Lung (tissue), 12 donors: Measurements from ENCODE around the gene OSBPL2. TPM values are rescaled to one million over a fixed set of nuclear protein-coding genes. Genes with fewer than 3 reads are reported as not detected.

ENCODE experiments used
- ATAC-seq: fragments of 200-7000 bp; cut with Tn5 transposase; one replicate; pipeline ENCODE4 v1.9.1; 2020; ENCODE audit warnings: moderate number of reproducible peaks; ENCODE audit not compliant: insufficient read depth, low FRiP score
- DNase-seq, 3 donors: peaks; one replicate each; pipeline ENCODE4 v3.0.0-alpha.2; 2013 to 2017
- H3K27ac ChIP-seq, 2 donors: one replicate each; pipeline ENCODE4 v1.5.1; 2013; ENCODE audit warnings: mild to moderate bottlenecking in 2 of 2, moderate library complexity in 2 of 2, control low read depth in 1 of 2, inconsistent platforms in 1 of 2, low read depth in 1 of 2, low read length in 1 of 2
- H3K27me3 ChIP-seq, 3 donors: one replicate each; pipeline ENCODE4 v1.5.1; 2013; ENCODE audit warnings: low read length in 2 of 3; ENCODE audit not compliant: control insufficient read depth in 3 of 3, insufficient read depth in 3 of 3
- H3K36me3 ChIP-seq, 4 donors: one replicate each; pipeline ENCODE4 v1.5.1; 2013; ENCODE audit warnings: low read length in 4 of 4, mild to moderate bottlenecking in 1 of 4, moderate library complexity in 1 of 4; ENCODE audit not compliant: control insufficient read depth in 4 of 4, insufficient read depth in 4 of 4
- H3K4me1 ChIP-seq, 5 donors: one replicate each; pipeline ENCODE4 v1.5.1; 2013; ENCODE audit warnings: low read length in 5 of 5, mild to moderate bottlenecking in 2 of 5, moderate library complexity in 1 of 5; ENCODE audit not compliant: control insufficient read depth in 5 of 5, insufficient read depth in 5 of 5
- H3K4me3 ChIP-seq: one replicate; pipeline ENCODE4 v1.5.1; 2013; ENCODE audit warnings: mild to moderate bottlenecking, control low read depth, moderate library complexity
- H3K9ac ChIP-seq, 2 donors: one replicate each; pipeline ENCODE4 v1.5.1; 2013; ENCODE audit warnings: low read length in 2 of 2, control low read depth in 1 of 2; ENCODE audit not compliant: insufficient read depth in 1 of 2
- H3K9me3 ChIP-seq, 4 donors: one replicate each; pipeline ENCODE4 v1.5.1; 2013; ENCODE audit warnings: low read length in 3 of 4, mild to moderate bottlenecking in 1 of 4, moderate library complexity in 1 of 4; ENCODE audit not compliant: control insufficient read depth in 4 of 4, insufficient read depth in 3 of 4
- WGBS, 2 donors: extraction: QIAGEN DNeasy Blood & Tissue Kit; methylation state at CpG; one replicate each; pipeline ENCODE4 v1.1.7; 2013; 5-methylcytosine and 5-hydroxymethylcytosine counted together
- polyA plus RNA-seq, 2 donors: library from polyadenylated mRNA; stranded (reverse); fragments of 200-250 nt; gene quantifications; one replicate each; pipeline ENCODE4 v1.2.1, GENCODE V29; 2013
- total RNA-seq, 2 donors: library from RNA; depleted of rRNA in 1 of 2; stranded (reverse); fragments of >200 nt in 1 of 2; gene quantifications; one replicate each; pipeline ENCODE4 v1.2.1, GENCODE V29; 2014 to 2021
- TF ChIP-seq, protein P1 (sequence below): IDR thresholded peaks from 2 replicates; pipeline ENCODE4 v1.5.1; 2012; ENCODE audit warnings: mild to moderate bottlenecking; ENCODE audit errors: control extremely low read depth, extremely low read depth
- donor health status: control.
- donor health status: control.
- donor health status: Bipolar disorder and iron deficiency.
- donor health status: healthy.
- donor health status: DM: yes; HTN: yes; CAD: no.

Gene OSBPL2
- total and polyA plus RNA-seq, 4 donors, result 13.2 to 48.0 (median 27.7) TPM

DNA sequence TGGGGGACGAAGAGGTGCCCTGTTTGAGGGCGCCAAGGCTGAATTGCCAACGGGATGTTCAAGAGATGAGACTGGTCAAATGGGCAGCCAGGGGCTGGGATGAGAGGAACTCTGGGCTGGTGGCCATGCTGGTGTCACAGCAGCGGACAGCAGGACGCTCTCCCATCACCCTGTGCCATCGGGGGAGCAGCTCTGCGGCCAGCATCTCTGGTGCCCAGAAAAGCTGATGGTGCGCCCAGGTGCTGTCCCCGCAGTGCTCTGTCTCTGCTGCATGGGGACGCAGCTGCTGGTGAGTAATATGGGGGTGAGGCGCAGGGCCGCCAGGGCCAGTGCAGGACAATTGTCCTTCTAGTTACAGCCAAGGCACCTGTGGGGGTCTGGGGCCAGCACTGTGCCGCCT, 13.3 kb upstream of the OSBPL2 start:
- peaks cover 0 to 6% (median 0%) of the 10 kb centered on the region in 5 donors for H3K4me1 ChIP-seq

DNA sequence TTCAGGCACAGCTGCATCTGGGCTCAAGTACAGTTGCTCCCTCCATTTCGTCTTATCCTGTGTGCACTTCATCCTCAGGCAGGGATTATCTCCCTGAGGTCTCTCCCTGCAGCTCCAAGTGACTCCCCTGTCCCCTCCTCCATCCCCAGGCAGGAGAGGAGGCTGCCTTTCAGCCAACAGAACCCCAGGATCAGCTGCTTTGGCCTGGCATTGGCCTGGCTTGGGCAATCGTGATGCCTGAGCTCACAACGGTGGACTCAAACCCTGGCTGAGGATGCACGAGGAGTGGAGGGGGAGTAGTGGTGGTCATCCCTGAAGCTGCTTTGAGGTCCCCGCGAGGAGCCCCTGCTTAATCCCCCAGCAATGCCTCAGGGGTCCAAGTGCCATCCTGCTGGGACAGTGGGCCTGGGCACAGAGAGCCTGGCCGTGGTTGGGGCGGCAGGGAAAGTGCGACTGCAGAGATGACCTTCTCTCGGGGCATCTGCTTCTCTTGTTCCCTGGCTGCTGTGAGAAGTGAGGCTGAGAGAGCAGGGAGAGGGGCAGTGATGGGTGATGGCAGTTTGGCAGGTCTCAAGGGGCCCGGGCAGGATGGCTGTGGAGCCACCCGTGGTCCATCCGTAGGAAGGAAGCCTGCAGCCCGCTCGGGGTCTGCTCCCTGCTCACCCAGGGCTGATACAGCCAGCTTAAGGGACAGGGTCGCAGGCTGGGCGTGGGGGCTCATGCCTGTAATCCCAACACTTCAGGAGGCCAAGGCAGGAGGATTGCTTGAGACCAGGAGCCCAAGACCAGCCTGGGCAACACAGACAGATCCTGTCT, 12.3 kb upstream of the OSBPL2 start:
- no peak overlapping the region for H3K4me3 ChIP-seq
- TF ChIP-seq, protein P1, sequence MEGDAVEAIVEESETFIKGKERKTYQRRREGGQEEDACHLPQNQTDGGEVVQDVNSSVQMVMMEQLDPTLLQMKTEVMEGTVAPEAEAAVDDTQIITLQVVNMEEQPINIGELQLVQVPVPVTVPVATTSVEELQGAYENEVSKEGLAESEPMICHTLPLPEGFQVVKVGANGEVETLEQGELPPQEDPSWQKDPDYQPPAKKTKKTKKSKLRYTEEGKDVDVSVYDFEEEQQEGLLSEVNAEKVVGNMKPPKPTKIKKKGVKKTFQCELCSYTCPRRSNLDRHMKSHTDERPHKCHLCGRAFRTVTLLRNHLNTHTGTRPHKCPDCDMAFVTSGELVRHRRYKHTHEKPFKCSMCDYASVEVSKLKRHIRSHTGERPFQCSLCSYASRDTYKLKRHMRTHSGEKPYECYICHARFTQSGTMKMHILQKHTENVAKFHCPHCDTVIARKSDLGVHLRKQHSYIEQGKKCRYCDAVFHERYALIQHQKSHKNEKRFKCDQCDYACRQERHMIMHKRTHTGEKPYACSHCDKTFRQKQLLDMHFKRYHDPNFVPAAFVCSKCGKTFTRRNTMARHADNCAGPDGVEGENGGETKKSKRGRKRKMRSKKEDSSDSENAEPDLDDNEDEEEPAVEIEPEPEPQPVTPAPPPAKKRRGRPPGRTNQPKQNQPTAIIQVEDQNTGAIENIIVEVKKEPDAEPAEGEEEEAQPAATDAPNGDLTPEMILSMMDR, result no peak
- no peak for DNase-seq
- no peaks in the 10 kb centered on the region for H3K36me3 ChIP-seq
- WGBS, 2 donors, result 77 to 85% methylated on average over 17 of the region's 17 CpGs
- H3K27me3 ChIP-seq, result peaks cover 9 to 41% (median 9%) of the 10 kb centered on the region in 3 donors
- no peak overlapping the region for H3K27ac ChIP-seq
- H3K9ac ChIP-seq, result no peak overlapping the region
- peaks cover 0 to 2% (median 0%) of the 10 kb centered on the region in 5 donors for H3K4me1 ChIP-seq
- no peak for ATAC-seq
- H3K9me3 ChIP-seq, result peaks cover 0 to 5% (median 0%) of the 10 kb centered on the region in 4 donors

More for the DNA sequence above, 13.3 kb upstream of the OSBPL2 start:
- H3K4me3 ChIP-seq, result no peak overlapping the region
- 89 to 90% methylated on average over 13 of the region's 13 CpGs for WGBS, 2 donors
- no peak for ATAC-seq
- H3K9ac ChIP-seq, result no peak overlapping the region
- DNase-seq, result no peak
- peaks cover 0 to 5% (median 0%) of the 10 kb centered on the region in 4 donors for H3K9me3 ChIP-seq
- peaks cover 9 to 47% (median 12%) of the 10 kb centered on the region in 3 donors for H3K27me3 ChIP-seq
- H3K27ac ChIP-seq, result no peak overlapping the region
- H3K36me3 ChIP-seq, result no peaks in the 10 kb centered on the region
- TF ChIP-seq, protein P1, result no peak

DNA sequence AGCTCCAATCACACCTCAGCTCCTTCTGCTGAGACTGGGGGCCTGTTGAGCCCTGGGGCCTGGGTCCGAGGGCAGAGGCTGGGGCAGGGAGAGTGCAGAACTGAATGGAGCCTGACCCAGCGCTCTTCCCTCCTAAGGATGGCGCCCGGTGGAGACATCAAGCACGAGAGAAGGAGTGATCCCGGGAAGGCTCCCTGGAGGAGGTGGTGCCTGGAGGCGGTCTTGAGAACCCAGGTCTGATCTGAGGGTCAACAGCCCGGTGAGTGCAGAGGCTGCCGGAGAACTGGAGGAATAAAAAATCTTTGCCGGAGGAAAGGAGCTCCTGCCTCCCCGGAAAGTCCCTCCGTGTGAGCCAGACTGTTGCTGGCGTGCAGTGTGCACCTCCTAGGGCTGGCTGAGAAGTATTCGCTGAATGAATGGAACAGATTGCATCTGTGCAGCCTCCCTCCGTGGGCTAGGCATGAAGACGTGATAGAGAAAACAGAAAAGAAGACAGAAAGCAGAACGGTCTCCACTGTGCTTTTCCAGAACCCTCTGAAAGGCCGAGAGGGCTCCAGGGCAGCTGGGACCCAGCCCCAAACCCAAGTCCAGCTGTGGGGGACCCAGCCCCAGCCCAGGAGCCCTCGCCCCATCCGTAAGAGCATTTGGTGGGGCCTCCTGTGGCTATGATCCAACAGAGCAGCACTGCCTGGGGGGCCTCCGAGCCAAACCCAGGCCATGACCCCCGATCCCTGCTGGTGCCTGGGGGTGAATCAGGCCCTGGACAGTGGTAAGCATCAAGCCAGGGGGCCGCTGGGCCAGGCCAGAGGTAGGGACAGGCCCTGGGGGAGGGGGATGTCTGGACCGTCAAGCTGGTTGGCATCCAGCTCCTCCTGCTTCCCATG, 11.4 kb upstream of the OSBPL2 start:
- peaks cover 6 to 32% (median 9%) of the 10 kb centered on the region in 3 donors for H3K27me3 ChIP-seq
- H3K36me3 ChIP-seq, result no peaks in the 10 kb centered on the region
- H3K9me3 ChIP-seq, result peaks cover 0 to 3% (median 0%) of the 10 kb centered on the region in 4 donors
- TF ChIP-seq, protein P1, result no peak
- no peak overlapping the region for H3K27ac ChIP-seq
- no peak for DNase-seq
- peaks cover 0 to 2% (median 0%) of the 10 kb centered on the region in 5 donors for H3K4me1 ChIP-seq
- no peak for ATAC-seq
- H3K4me3 ChIP-seq, result no peak overlapping the region
- WGBS, 2 donors, result 71 to 81% methylated on average over 24 of the region's 24 CpGs
- no peak overlapping the region for H3K9ac ChIP-seq
